ENCODE results near the gene SPATA12.

GRCh38 chr3:57118254-57118653 lies 57.8 kb downstream of the SPATA12 start:
- TF ChIP-seq HDAC6 (IDR thresholded peaks at IDR 0.05; ENCODE audit: low read depth, low read length) (no peak), EZH2 (IDR thresholded peaks at IDR 0.05; ENCODE audit: low read depth, low read length, severe bottlenecking) (no peak), RFX5 (IDR thresholded peaks at IDR 0.05; ENCODE audit: borderline replicate concordance, low read depth, low read length) (no peak), ATF3 (IDR thresholded peaks at IDR 0.05; ENCODE audit: insufficient read depth, low read depth, low read length) (no peak), TAF1 (IDR thresholded peaks at IDR 0.05; ENCODE audit: low read depth, low read length) (no peak), EGR1 (IDR thresholded peaks at IDR 0.05; ENCODE audit: borderline replicate concordance, low read depth, low read length) (no peak), EP300 (IDR thresholded peaks at IDR 0.05; ENCODE audit: borderline replicate concordance in 1 of 2, low read depth in 2 of 2, low read length in 2 of 2) (no peak), CBX5 (IDR thresholded peaks at IDR 0.05; ENCODE audit: low read depth, low read length) (no peak), HDAC2 (IDR thresholded peaks at IDR 0.05; ENCODE audit: borderline replicate concordance in 1 of 2, low read depth in 2 of 2, low read length in 2 of 2) (no peak), RAD21 (IDR thresholded peaks at IDR 0.05 in 1 of 2, conservative IDR thresholded peaks at IDR 0.05 in 1 of 2; ENCODE audit: low read depth in 2 of 2, low read length in 2 of 2) (no peak)
- TF ChIP-seq, protein P1, sequence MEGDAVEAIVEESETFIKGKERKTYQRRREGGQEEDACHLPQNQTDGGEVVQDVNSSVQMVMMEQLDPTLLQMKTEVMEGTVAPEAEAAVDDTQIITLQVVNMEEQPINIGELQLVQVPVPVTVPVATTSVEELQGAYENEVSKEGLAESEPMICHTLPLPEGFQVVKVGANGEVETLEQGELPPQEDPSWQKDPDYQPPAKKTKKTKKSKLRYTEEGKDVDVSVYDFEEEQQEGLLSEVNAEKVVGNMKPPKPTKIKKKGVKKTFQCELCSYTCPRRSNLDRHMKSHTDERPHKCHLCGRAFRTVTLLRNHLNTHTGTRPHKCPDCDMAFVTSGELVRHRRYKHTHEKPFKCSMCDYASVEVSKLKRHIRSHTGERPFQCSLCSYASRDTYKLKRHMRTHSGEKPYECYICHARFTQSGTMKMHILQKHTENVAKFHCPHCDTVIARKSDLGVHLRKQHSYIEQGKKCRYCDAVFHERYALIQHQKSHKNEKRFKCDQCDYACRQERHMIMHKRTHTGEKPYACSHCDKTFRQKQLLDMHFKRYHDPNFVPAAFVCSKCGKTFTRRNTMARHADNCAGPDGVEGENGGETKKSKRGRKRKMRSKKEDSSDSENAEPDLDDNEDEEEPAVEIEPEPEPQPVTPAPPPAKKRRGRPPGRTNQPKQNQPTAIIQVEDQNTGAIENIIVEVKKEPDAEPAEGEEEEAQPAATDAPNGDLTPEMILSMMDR (IDR thresholded peaks at IDR 0.05; ENCODE audit: control extremely low read depth in 1 of 3, insufficient read depth in 1 of 3, low read depth in 1 of 3, low read length in 3 of 3), result no peak
